GM12891 (cell line): ENCODE data around the gene HES7.

Experiments used
- POLR2A ChIP-seq: IDR thresholded peaks from 2 replicates; pipeline ENCODE4 v1.6.1; 2011; ENCODE audit warnings: low read depth, low read length, control low read depth
- POLR2AphosphoS5 ChIP-seq: IDR thresholded peaks from 2 replicates; pipeline ENCODE4 v1.6.1; 2011; ENCODE audit warnings: low read depth, low read length, control low read depth
- SPI1 ChIP-seq: IDR thresholded peaks from 2 replicates; pipeline ENCODE4 v1.6.1; 2011; ENCODE audit warnings: low read depth, low read length, control low read depth
- TAF1 ChIP-seq: IDR thresholded peaks from 2 replicates; pipeline ENCODE4 v1.6.1; 2011; ENCODE audit warnings: low read depth, low read length, control low read depth

- TF ChIP-seq POLR2AphosphoS5: no peak
- no peak for TF ChIP-seq SPI1
- no peak for TF ChIP-seq POLR2A
- TF ChIP-seq TAF1: no peak
Measured at GRCh38 chr17:8146381-8147140, 22.7 kb upstream of the HES7 start.
